Measurements from ENCODE around the gene SORCS2.

GRCh38 chr4:7675136-7675535 is 482.8 kb downstream of the SORCS2 start:
- no peak for TF ChIP-seq POLR2A (IDR thresholded peaks at IDR 0.05)
- no peak for TF ChIP-seq CTCF (IDR thresholded peaks at IDR 0.05)
